Fibroblast of lung (primary cell): Measurements from ENCODE around the gene IER3. TPM values are rescaled to one million over a fixed set of nuclear protein-coding genes. Genes with fewer than 3 reads are reported as not detected.

Source experiments
- DNase-seq, 2 donors: peaks; one replicate each; pipeline versions ENCODE4 v3.0.0 to v3.0.0-alpha.2; 2010; ENCODE audit warnings: low read depth in 2 of 2
- H2AFZ ChIP-seq: 2 replicates; pipeline ENCODE4 v1.5.1; 2012; ENCODE audit warnings: low read length, control low read depth, inconsistent platforms
- H3K27ac ChIP-seq: 2 replicates; pipeline ENCODE4 v1.5.1; 2011; ENCODE audit warnings: low read length, control low read depth; ENCODE audit not compliant: insufficient read depth
- H3K27me3 ChIP-seq: 2 replicates; pipeline ENCODE4 v1.5.1; 2011; ENCODE audit warnings: mild to moderate bottlenecking, low read length; ENCODE audit not compliant: control insufficient read depth, insufficient read depth
- H3K36me3 ChIP-seq: 2 replicates; pipeline ENCODE4 v1.5.1; 2011; ENCODE audit warnings: low read length; ENCODE audit not compliant: control insufficient read depth, insufficient read depth
- H3K4me1 ChIP-seq: 2 replicates; pipeline ENCODE4 v1.5.1; 2011; ENCODE audit warnings: low read length; ENCODE audit not compliant: control insufficient read depth, insufficient read depth; ENCODE audit errors: extremely low read depth
- H3K4me2 ChIP-seq: 2 replicates; pipeline ENCODE4 v1.5.1; 2011; ENCODE audit warnings: low read length, control low read depth; ENCODE audit not compliant: insufficient read depth; ENCODE audit errors: extremely low read depth
- H3K4me3 ChIP-seq, 4 experiments: fragments of 200-600 bp in 1 of 4; sonication (generic) in 1 of 4; replicated peaks in 1 of 4; 2 replicates each; pipeline ENCODE4 v1.5.1; 2011 to 2016; ENCODE audit warnings: low read length in 4 of 4, low read depth in 3 of 4, mild to moderate bottlenecking in 3 of 4, control low read depth in 2 of 4, inconsistent platforms in 1 of 4, mixed read lengths in 1 of 4; ENCODE audit not compliant: insufficient read depth in 1 of 4; ENCODE audit errors: control extremely low read depth in 1 of 4
- H3K79me2 ChIP-seq: 2 replicates; pipeline ENCODE4 v1.5.1; 2012; ENCODE audit warnings: mild to moderate bottlenecking, low read length, inconsistent platforms; ENCODE audit not compliant: control insufficient read depth, insufficient read depth
- H3K9ac ChIP-seq: 2 replicates; pipeline ENCODE4 v1.5.1; 2011; ENCODE audit warnings: mild to moderate bottlenecking, low read length, control low read depth; ENCODE audit not compliant: insufficient read depth
- H3K9me3 ChIP-seq: 2 replicates; pipeline ENCODE4 v1.5.1; 2012; ENCODE audit warnings: low read depth, low read length; ENCODE audit not compliant: control insufficient read depth, insufficient read depth
- H4K20me1 ChIP-seq: 2 replicates; pipeline ENCODE4 v1.5.1; 2011; ENCODE audit warnings: low read length; ENCODE audit not compliant: control insufficient read depth, insufficient read depth; ENCODE audit errors: extremely low read depth
- CTCF ChIP-seq, 2 donors: IDR thresholded peaks in 1 of 2; conservative IDR thresholded peaks in 1 of 2; 1 replicate in 1 of 2; 2 replicates in 1 of 2; pipeline ENCODE4 v1.5.1; 2011 to 2012; ENCODE audit warnings: low read length in 2 of 2, control low read depth in 1 of 2, inconsistent platforms in 1 of 2, low read depth in 1 of 2, mild to moderate bottlenecking in 1 of 2
- EZH2 ChIP-seq: IDR thresholded peaks from 2 replicates; pipeline ENCODE4 v1.5.1; 2012; ENCODE audit warnings: low read length, control low read depth, mild to moderate bottlenecking; ENCODE audit errors: missing control alignments
- polyA plus RNA-seq, 2 donors: library from polyadenylated mRNA; depleted of rRNA in 1 of 2; stranded (reverse) in 1 of 2; unstranded in 1 of 2; fragments of >200 nt; gene quantifications; 2 replicates each; pipeline ENCODE4 v1.2.1, GENCODE V29; 2011 to 2012; ENCODE audit warnings: missing spikeins in 1 of 2
- total RNA-seq: library from RNA; depleted of rRNA; stranded (reverse); fragments of >200 nt; gene quantifications from 2 replicates; pipeline ENCODE4 v1.2.1, GENCODE V29; 2014

IER3 gene
- total and polyA plus RNA-seq, 2 donors (not counting 1 experiment from before 2014, with no cell fraction given): 34.2 to 43.3 TPM

- Histone ChIP-seq H2AFZ (no peak overlapping the region), H3K27ac (peak overlapping the region; percentile 7), H3K79me2 (peaks cover 38% of the 10 kb centered on the region), H4K20me1 (peaks cover 5% of the 10 kb centered on the region), H3K9me3 (no peaks in the 10 kb centered on the region), H3K4me3 (no peak overlapping the region), H3K36me3 (peaks cover 22% of the 10 kb centered on the region), H3K9ac (no peak overlapping the region), H3K27me3 (no peaks in the 10 kb centered on the region), H3K4me1 (peaks cover 15% of the 10 kb centered on the region), H3K4me2 (no peak overlapping the region)
- TF ChIP-seq EZH2 (no peak), CTCF (conservative IDR thresholded peaks at IDR 0.05 in 1 of 2, IDR thresholded peaks at IDR 0.05 in 1 of 2; ENCODE audit: low read depth in 1 of 2, low read length in 2 of 2) (no peak)
- DNase-seq: no peak
Measured at GRCh38 chr6:30726506-30727413, 17.6 kb downstream of the IER3 start.

GRCh38 chr6:30725713-30726505, 18.4 kb downstream of the IER3 start:
- Histone ChIP-seq H3K9ac (no peak overlapping the region), H2AFZ (no peak overlapping the region), H3K79me2 (peaks cover 45% of the 10 kb centered on the region), H3K27ac (peak overlapping the region; percentile 30), H3K4me2 (no peak overlapping the region), H3K9me3 (no peaks in the 10 kb centered on the region), H3K36me3 (peaks cover 19% of the 10 kb centered on the region), H3K27me3 (no peaks in the 10 kb centered on the region), H3K4me3 (no peak overlapping the region), H4K20me1 (peaks cover 5% of the 10 kb centered on the region), H3K4me1 (peaks cover 15% of the 10 kb centered on the region)
- DNase-seq: peak; percentile 46 to 73
- TF ChIP-seq EZH2 (no peak), CTCF (conservative IDR thresholded peaks at IDR 0.05 in 1 of 2, IDR thresholded peaks at IDR 0.05 in 1 of 2; ENCODE audit: low read depth in 1 of 2, low read length in 2 of 2) (no peak)
